Tibial nerve (tissue), 4 donors: ENCODE results near the gene CLSTN1.

Experiments
- EP300 ChIP-seq, 2 donors: sonication (generic); formaldehyde crosslinking; IDR thresholded peaks; one replicate each; pipeline ENCODE4 v1.6.1; 2017; ENCODE audit warnings: antibody characterized with exemption in 2 of 2, mild to moderate bottlenecking in 1 of 2
- TF ChIP-seq, protein P1 (sequence below), 5 experiments: fragments of 200-600 bp in 3 of 5; fragments of 450-650 bp in 2 of 5; sonication (generic) in 3 of 5; IDR thresholded peaks; one replicate each; pipeline ENCODE4 v1.5.1; 2016 to 2019; ENCODE audit warnings: antibody characterized with exemption in 5 of 5, mild to moderate bottlenecking in 3 of 5, moderate library complexity in 2 of 5

- TF ChIP-seq EP300 (IDR thresholded peaks at IDR 0.05), result no peak
- TF ChIP-seq, protein P1, sequence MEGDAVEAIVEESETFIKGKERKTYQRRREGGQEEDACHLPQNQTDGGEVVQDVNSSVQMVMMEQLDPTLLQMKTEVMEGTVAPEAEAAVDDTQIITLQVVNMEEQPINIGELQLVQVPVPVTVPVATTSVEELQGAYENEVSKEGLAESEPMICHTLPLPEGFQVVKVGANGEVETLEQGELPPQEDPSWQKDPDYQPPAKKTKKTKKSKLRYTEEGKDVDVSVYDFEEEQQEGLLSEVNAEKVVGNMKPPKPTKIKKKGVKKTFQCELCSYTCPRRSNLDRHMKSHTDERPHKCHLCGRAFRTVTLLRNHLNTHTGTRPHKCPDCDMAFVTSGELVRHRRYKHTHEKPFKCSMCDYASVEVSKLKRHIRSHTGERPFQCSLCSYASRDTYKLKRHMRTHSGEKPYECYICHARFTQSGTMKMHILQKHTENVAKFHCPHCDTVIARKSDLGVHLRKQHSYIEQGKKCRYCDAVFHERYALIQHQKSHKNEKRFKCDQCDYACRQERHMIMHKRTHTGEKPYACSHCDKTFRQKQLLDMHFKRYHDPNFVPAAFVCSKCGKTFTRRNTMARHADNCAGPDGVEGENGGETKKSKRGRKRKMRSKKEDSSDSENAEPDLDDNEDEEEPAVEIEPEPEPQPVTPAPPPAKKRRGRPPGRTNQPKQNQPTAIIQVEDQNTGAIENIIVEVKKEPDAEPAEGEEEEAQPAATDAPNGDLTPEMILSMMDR (IDR thresholded peaks at IDR 0.05), result no peak
Measured at GRCh38 chr1:9718006-9718680, 105.6 kb downstream of the CLSTN1 start.
